22Rv1 (cell line): ENCODE results near the gene LCT.

Experiments
- CTCF ChIP-seq: fragments of 450-650 bp; IDR thresholded peaks from 2 replicates; pipeline ENCODE4 v1.5.1; 2017; ENCODE audit warnings: mild to moderate bottlenecking
- ZFX ChIP-seq: fragments of 450-650 bp; IDR thresholded peaks from 2 replicates; pipeline ENCODE4 v1.6.1; 2017; ENCODE audit warnings: antibody characterized with exemption, borderline replicate concordance

DNA sequence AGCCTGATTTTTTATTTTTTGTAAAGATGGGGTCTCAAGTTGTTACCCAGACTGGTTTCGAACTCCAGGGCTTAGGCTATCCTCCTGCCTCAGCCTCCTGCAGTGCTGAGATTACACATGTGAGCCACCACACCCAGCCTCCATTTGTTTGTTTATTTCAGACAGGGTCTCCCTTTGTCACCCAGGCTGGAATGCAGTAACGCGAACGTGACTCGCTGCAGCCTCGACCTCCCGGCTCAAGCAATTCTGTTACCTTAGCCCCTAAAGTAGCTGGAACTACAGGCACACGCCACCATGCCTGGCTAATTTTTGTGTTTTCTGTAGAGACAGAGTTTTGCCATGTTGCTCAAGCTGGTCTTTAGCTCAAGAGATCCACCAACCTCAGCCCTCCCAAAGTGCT, 68.1 kb downstream of the LCT start:
- no peak for TF ChIP-seq CTCF
- no peak for TF ChIP-seq ZFX
